Right cardiac atrium (tissue), 5 donors: ENCODE results near the gene CMA1. TPM values are rescaled to one million over a fixed set of nuclear protein-coding genes. Genes with fewer than 3 reads are reported as not detected.
"Not testable (repeated sequence)": the region's sequence is repeated elsewhere in the genome, so short reads cannot be mapped to it uniquely, and the experiment has no call there.

Source experiments
- ATAC-seq, 2 donors: fragments of 200-7000 bp; cut with Tn5 transposase; one replicate each; pipeline versions ENCODE4 v1.8.0 to v1.9.1; 2020; ENCODE audit warnings: moderate library complexity in 2 of 2, mild to moderate bottlenecking in 1 of 2
- DNase-seq, 3 donors: peaks; one replicate each; pipeline ENCODE4 v3.0.0-alpha.2; 2020
- H3K27ac ChIP-seq: one replicate; pipeline ENCODE4 v1.5.1; 2013; ENCODE audit warnings: mild to moderate bottlenecking, low read length, control low read depth, moderate library complexity
- H3K27me3 ChIP-seq: one replicate; pipeline ENCODE4 v1.6.1; 2013; ENCODE audit not compliant: control insufficient read depth, insufficient read depth
- H3K4me1 ChIP-seq: one replicate; pipeline ENCODE4 v1.6.1; 2013; ENCODE audit warnings: low read length; ENCODE audit not compliant: control insufficient read depth, insufficient read depth
- H3K4me3 ChIP-seq: one replicate; pipeline ENCODE4 v1.5.1; 2013; ENCODE audit warnings: low read length, control low read depth
- H3K9me3 ChIP-seq: one replicate; pipeline ENCODE4 v1.6.1; 2013; ENCODE audit warnings: low read length; ENCODE audit not compliant: control insufficient read depth
- WGBS: extraction: QIAGEN DNeasy Blood & Tissue Kit; methylation state at CpG from one replicate; pipeline ENCODE4 v1.1.7; 2013; 5-methylcytosine and 5-hydroxymethylcytosine counted together
- intact Hi-C, 4 donors: fragments of 100-400 bp; cut with DNase I; formaldehyde crosslinking; loops; one replicate each; pipeline versions ENCODE4 v1.11.0 to v1.14.0; 2022 to 2023
- polyA plus RNA-seq: library from polyadenylated mRNA; stranded (reverse); fragments of 200-250 nt; gene quantifications from one replicate; pipeline ENCODE4 v1.2.3, GENCODE V29; 2013
- total RNA-seq, 4 donors: library from RNA; stranded (reverse); fragmentation: NEBNext Ultra II Directional; extraction: Animal tissue kit (Norgen Biotek cat#: 25700); gene quantifications; one replicate each; pipeline ENCODE4 v1.2.1, GENCODE V29; 2021
- donor health status: healthy with polysubstance abuse.
- donor health status: DM: no; HTN: yes; CAD: no.
- donor health status: DM: no; HTN: no; CAD: no.
- donor health status: DM: no; HTN: yes; CAD: no; lungs with severe emphysema.
- donor health status: DM: yes; HTN: yes; CAD: no.

The CMA1 gene
- total and polyA plus RNA-seq, 5 donors, result 0.76 TPM; not detected in 4

DNA sequence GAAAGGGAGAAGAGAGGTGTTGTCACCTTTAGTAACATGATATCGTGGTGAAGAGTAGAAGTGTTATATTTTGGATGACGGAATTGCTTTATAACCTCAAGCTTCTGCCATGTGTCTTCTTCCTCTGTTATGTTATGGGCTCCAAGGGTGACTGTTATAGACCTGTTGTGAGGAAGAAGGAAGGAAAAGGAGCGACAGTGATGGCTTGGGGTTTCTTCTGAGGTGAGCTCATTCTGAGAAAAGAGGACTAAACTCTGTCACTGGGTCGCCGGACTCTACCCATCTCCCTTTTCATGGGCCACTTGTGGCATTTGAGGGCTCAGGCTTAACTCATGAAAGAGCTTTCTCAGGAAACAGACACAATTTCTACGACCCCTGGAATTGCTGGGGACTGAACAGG, 1.6 kb downstream of the CMA1 start:
- intact Hi-C loops, result no loop called here
- 74% methylated on average over 6 of the region's 6 CpGs for WGBS
- ATAC-seq, result no peak
- Histone ChIP-seq H3K27me3 (no peaks in the 10 kb centered on the region), H3K4me1 (no peaks in the 10 kb centered on the region), H3K4me3 (no peak overlapping the region), H3K27ac (no peak overlapping the region), H3K9me3 (no peaks in the 10 kb centered on the region)
- no peak for DNase-seq

- Histone ChIP-seq H3K4me1 (no peaks in the 10 kb centered on the region), H3K27ac (no peak overlapping the region), H3K4me3 (no peak overlapping the region), H3K27me3 (no peaks in the 10 kb centered on the region), H3K9me3 (no peaks in the 10 kb centered on the region)
- WGBS, result 67% methylated on average over 5 of the region's 5 CpGs
- intact Hi-C loops, result no loop called here
- ATAC-seq (no peak), DNase-seq (no peak)
These were observed 3.6 kb downstream of the CMA1 start for GRCh38 chr14:24504425-24504950.

- intact Hi-C loops, H3K4me3 ChIP-seq, H3K9me3 ChIP-seq, DNase-seq, ATAC-seq, H3K27ac ChIP-seq, H3K27me3 ChIP-seq, H3K4me1 ChIP-seq: not testable (repeated sequence)
- WGBS, result 75% methylated on average over 19 of the region's 19 CpGs
These were observed 16.3 kb downstream of the CMA1 start for GRCh38 chr14:24491586-24492408.

DNA sequence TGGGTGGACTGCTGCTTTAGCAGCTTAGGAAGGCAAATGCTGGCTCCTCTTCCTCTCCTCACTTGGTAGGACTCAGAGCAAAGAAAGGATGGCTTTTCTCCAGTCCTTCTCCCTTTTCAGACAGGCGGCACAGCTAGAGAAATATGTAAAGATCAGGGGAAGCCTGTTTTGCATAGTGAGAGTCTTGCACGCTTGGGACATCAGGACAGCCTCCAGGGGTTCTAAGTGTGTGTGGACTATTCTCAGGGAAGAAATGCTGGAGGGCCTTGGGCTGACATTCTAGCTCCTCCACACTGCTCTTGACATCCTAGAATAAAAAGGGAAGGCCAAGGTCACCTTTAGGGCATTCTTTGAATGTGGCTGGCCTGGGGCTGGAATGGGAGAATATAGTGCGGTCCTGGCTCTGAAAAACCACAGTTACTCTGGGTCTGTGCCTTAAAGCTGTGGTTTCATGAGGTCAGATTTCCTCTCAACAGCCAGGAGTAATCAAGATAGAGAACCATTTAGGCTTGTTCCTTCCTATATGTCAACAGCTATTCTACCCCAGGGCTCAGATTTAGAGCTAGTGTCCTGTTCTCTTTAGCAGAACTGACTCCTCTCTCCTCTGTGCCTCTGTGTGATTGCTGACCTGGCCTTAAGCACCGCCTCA, 24.3 kb downstream of the CMA1 start:
- Histone ChIP-seq H3K4me3 (no peak overlapping the region), H3K27me3 (no peaks in the 10 kb centered on the region), H3K27ac (no peak overlapping the region), H3K4me1 (no peaks in the 10 kb centered on the region), H3K9me3 (no peaks in the 10 kb centered on the region)
- ATAC-seq, result no peak
- 49% methylated on average over 4 of the region's 4 CpGs for WGBS
- intact Hi-C loops, result no loop called here
- no peak for DNase-seq

- H3K4me3 ChIP-seq, H3K4me1 ChIP-seq, ATAC-seq, intact Hi-C loops, DNase-seq, H3K9me3 ChIP-seq, H3K27ac ChIP-seq, H3K27me3 ChIP-seq: not testable (repeated sequence)
- WGBS, result 58% methylated on average over 2 of the region's 2 CpGs
These were observed 25.3 kb downstream of the CMA1 start for GRCh38 chr14:24482699-24483303.

GRCh38 chr14:24481622-24482324, 26.3 kb downstream of the CMA1 start:
- Histone ChIP-seq H3K27ac (no peak overlapping the region), H3K27me3 (no peaks in the 10 kb centered on the region), H3K4me3 (no peak overlapping the region), H3K4me1 (no peaks in the 10 kb centered on the region), H3K9me3 (no peaks in the 10 kb centered on the region)
- ATAC-seq (peak; percentile 68 to 76), DNase-seq (peak in 2 of 3 donors; percentile 30 to 61)
- intact Hi-C loops, result no loop called here
- 48% methylated on average over 23 of the region's 23 CpGs for WGBS

GRCh38 chr14:24479999-24480398, 28.1 kb downstream of the CMA1 start:
- H3K9me3 ChIP-seq, H3K27ac ChIP-seq, H3K4me3 ChIP-seq, H3K27me3 ChIP-seq, DNase-seq, H3K4me1 ChIP-seq, ATAC-seq, intact Hi-C loops: not testable (repeated sequence)
- 0% methylated on average over 1 of the region's 1 CpG for WGBS

DNA sequence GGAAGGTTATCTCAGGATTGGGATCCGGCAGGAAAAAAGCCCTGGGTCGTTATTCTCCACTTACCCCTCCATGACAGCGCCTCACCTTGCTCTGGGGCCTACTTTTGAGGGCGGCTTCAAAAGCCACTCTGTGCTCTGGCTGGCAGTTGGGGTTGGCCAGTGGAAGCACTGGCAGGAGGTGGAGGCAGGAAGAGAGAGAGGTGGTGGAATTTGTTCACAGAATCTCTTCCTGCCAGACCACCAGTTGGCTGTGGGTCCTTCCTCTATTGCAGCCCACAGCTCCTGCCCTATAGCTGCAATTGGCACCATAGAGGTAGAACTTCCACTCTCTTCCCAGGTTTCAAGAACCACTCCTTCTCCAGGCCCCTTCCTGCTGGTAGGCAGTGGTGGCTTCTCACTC, 32.8 kb downstream of the CMA1 start:
- H3K27ac ChIP-seq, result no peak overlapping the region
- H3K27me3 ChIP-seq, result no peaks in the 10 kb centered on the region
- H3K4me3 ChIP-seq, result no peak overlapping the region
- intact Hi-C loops, result no loop called here
- 83% methylated on average over 4 of the region's 4 CpGs for WGBS
- no peaks in the 10 kb centered on the region for H3K9me3 ChIP-seq
- H3K4me1 ChIP-seq, result no peaks in the 10 kb centered on the region
- ATAC-seq, result no peak
- no peak for DNase-seq

GRCh38 chr14:24473211-24473610, 34.9 kb downstream of the CMA1 start:
- DNase-seq (no peak), ATAC-seq (no peak)
- Histone ChIP-seq H3K4me1 (no peaks in the 10 kb centered on the region), H3K4me3 (no peak overlapping the region), H3K27ac (no peak overlapping the region), H3K27me3 (no peaks in the 10 kb centered on the region), H3K9me3 (no peaks in the 10 kb centered on the region)
- intact Hi-C loops, result no loop called here
- 69% methylated on average over 12 of the region's 12 CpGs for WGBS

DNA sequence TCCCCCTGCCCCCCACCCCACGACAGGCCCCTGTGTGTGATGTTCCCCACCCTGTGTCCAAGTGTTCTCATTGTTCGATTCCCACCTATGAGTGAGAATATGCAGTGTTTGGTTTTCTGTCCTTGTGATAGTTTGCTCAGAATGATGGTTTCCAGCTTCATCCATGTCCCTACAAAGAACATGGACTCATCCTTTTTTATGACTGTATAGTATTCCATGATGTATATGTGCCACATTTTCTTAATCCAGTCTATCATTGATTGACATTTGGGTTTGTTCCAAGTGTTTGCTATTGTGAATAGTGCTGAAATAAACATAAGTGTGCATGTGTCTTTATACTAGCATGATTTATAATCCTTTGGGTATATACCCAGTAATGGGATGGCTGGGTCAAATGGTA, 37.6 kb downstream of the CMA1 start:
- 92% methylated on average over 2 of the region's 2 CpGs for WGBS
- H3K4me3 ChIP-seq, H3K27ac ChIP-seq, H3K9me3 ChIP-seq, intact Hi-C loops, ATAC-seq, H3K4me1 ChIP-seq, H3K27me3 ChIP-seq, DNase-seq: not testable (repeated sequence)
